Measurements from ENCODE around the gene NF1.
A peak's percentile ranks its signal among the peaks of the same experiment; 100 is the strongest.

- TF ChIP-seq CTCF (IDR thresholded peaks at IDR 0.05) = peak; percentile 33; the same call in 1 of the 2 replicates
- TF ChIP-seq, protein P1, sequence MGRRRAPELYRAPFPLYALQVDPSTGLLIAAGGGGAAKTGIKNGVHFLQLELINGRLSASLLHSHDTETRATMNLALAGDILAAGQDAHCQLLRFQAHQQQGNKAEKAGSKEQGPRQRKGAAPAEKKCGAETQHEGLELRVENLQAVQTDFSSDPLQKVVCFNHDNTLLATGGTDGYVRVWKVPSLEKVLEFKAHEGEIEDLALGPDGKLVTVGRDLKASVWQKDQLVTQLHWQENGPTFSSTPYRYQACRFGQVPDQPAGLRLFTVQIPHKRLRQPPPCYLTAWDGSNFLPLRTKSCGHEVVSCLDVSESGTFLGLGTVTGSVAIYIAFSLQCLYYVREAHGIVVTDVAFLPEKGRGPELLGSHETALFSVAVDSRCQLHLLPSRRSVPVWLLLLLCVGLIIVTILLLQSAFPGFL (CRISPR knock-in tag; IDR thresholded peaks at IDR 0.05; ENCODE audit: borderline replicate concordance) = no peak
- TF ChIP-seq ZNF219 (CRISPR knock-in tag; IDR thresholded peaks at IDR 0.05; ENCODE audit: borderline replicate concordance) = no peak
- no peak for TF ChIP-seq JUN (CRISPR knock-in tag; IDR thresholded peaks at IDR 0.05)
- TF ChIP-seq TP53 (CRISPR knock-in tag; IDR thresholded peaks at IDR 0.05) = no peak
- TF ChIP-seq SP1 (CRISPR knock-in tag; conservative IDR thresholded peaks at IDR 0.05) = no peak
- no peak for TF ChIP-seq USF1 (CRISPR knock-in tag; IDR thresholded peaks at IDR 0.05)
- TF ChIP-seq FOXP1 (CRISPR knock-in tag; IDR thresholded peaks at IDR 0.05; ENCODE audit: borderline replicate concordance) = no peak
- TF ChIP-seq, protein P2, sequence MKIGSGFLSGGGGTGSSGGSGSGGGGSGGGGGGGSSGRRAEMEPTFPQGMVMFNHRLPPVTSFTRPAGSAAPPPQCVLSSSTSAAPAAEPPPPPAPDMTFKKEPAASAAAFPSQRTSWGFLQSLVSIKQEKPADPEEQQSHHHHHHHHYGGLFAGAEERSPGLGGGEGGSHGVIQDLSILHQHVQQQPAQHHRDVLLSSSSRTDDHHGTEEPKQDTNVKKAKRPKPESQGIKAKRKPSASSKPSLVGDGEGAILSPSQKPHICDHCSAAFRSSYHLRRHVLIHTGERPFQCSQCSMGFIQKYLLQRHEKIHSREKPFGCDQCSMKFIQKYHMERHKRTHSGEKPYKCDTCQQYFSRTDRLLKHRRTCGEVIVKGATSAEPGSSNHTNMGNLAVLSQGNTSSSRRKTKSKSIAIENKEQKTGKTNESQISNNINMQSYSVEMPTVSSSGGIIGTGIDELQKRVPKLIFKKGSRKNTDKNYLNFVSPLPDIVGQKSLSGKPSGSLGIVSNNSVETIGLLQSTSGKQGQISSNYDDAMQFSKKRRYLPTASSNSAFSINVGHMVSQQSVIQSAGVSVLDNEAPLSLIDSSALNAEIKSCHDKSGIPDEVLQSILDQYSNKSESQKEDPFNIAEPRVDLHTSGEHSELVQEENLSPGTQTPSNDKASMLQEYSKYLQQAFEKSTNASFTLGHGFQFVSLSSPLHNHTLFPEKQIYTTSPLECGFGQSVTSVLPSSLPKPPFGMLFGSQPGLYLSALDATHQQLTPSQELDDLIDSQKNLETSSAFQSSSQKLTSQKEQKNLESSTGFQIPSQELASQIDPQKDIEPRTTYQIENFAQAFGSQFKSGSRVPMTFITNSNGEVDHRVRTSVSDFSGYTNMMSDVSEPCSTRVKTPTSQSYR (CRISPR knock-in tag; IDR thresholded peaks at IDR 0.05) = no peak
- TF ChIP-seq NFYB (CRISPR knock-in tag; conservative IDR thresholded peaks at IDR 0.05; ENCODE audit: low read depth) = no peak
Measured at GRCh38 chr17:31068291-31068690, 26.5 kb upstream of the NF1 start.
